Central memory CD4-positive, alpha-beta T cell (primary cell): ENCODE measurements around the gene TEKT5.

ENCODE experiments used
- DNase-seq: peaks from one replicate; pipeline ENCODE4 v3.0.0; 2022

Gene TEKT5

GRCh38 chr16:10607157-10607556 is 87.6 kb downstream of the TEKT5 start:
- no peak for DNase-seq

GRCh38 chr16:10606607-10607006 is 88.1 kb downstream of the TEKT5 start:
- no peak for DNase-seq

- no peak for DNase-seq
Measured at GRCh38 chr16:10605636-10606035, 89.1 kb downstream of the TEKT5 start.

GRCh38 chr16:10601444-10602408 is 93.0 kb downstream of the TEKT5 start:
- no peak for DNase-seq

GRCh38 chr16:10600782-10601443 is 93.8 kb downstream of the TEKT5 start:
- no peak for DNase-seq

GRCh38 chr16:10599626-10600025 is 95.1 kb downstream of the TEKT5 start:
- DNase-seq: no peak

GRCh38 chr16:10598157-10598556 is 96.6 kb downstream of the TEKT5 start:
- no peak for DNase-seq

- DNase-seq: no peak
Measured at GRCh38 chr16:10597187-10597601, 97.5 kb downstream of the TEKT5 start.

- no peak for DNase-seq
Measured at GRCh38 chr16:10594312-10594950, 100.3 kb downstream of the TEKT5 start.

- DNase-seq: no peak
Measured at GRCh38 chr16:10592611-10593010, 102.1 kb downstream of the TEKT5 start.

GRCh38 chr16:10590342-10590741 is 104.4 kb downstream of the TEKT5 start:
- no peak for DNase-seq

GRCh38 chr16:10589109-10589508 is 105.6 kb downstream of the TEKT5 start:
- no peak for DNase-seq

- DNase-seq: no peak
Measured at GRCh38 chr16:10587622-10588021, 107.1 kb downstream of the TEKT5 start.

GRCh38 chr16:10584981-10585438 is 109.7 kb downstream of the TEKT5 start:
- DNase-seq: no peak

- no peak for DNase-seq
Measured at GRCh38 chr16:10583269-10583668, 111.5 kb downstream of the TEKT5 start.

GRCh38 chr16:10581507-10581906 is 113.2 kb downstream of the TEKT5 start:
- DNase-seq: no peak

- DNase-seq: no peak
Measured at GRCh38 chr16:10580883-10581247, 113.9 kb downstream of the TEKT5 start.

GRCh38 chr16:10579965-10580882 is 114.5 kb downstream of the TEKT5 start, which contains the start of gene EMP2:
EMP2 (minus strand) TSS chr16:10580598; CDS start chr16:10547617, 32,981 bp downstream.
- no peak for DNase-seq

GRCh38 chr16:10579575-10579964 is 115.2 kb downstream of the TEKT5 start:
- no peak for DNase-seq

GRCh38 chr16:10578474-10579316 is 116.0 kb downstream of the TEKT5 start:
- no peak for DNase-seq
